ENCODE measurements around the gene ATMIN. TPM values are rescaled to one million over a fixed set of nuclear protein-coding genes. Genes with fewer than 3 reads are reported as not detected.

Gene ATMIN
- total and polyA plus RNA-seq, 2 donors from 2014 or later: 18.0 to 31.3 TPM

GRCh38 chr16:81001330-81001729 lies 34.3 kb upstream of the ATMIN start:
- peak overlapping the region in 1 of 3 donors; percentile 24 for H3K4me3 ChIP-seq (ENCODE audit: low read length in 3 of 3)
- FAIRE-seq (no peak), DNase-seq (peak in 1 of 5 donors; percentile 17)
- no peaks in the 10 kb centered on the region for H3K27me3 ChIP-seq (ENCODE audit: control insufficient read depth, insufficient read depth, low read length)
- no peak for TF ChIP-seq CTCF (IDR thresholded peaks at IDR 0.05; ENCODE audit: borderline replicate concordance, extremely low read depth, insufficient read depth)
- no peak overlapping the region for H3K9ac ChIP-seq (ENCODE audit: low read length in 3 of 3)
- no peaks in the 10 kb centered on the region for H3K36me3 ChIP-seq (ENCODE audit: control insufficient read depth in 2 of 3, insufficient read depth in 3 of 3, low read length in 3 of 3)
- intact Hi-C loops (cut with DNase I): no loop called here
- H3K27ac ChIP-seq (ENCODE audit: low read depth in 2 of 2, low read length in 2 of 2): no peak overlapping the region
- H3K4me1 ChIP-seq (ENCODE audit: control insufficient read depth in 2 of 3, insufficient read depth in 2 of 3, low read depth in 1 of 3, low read length in 3 of 3): peaks cover 0 to 11% (median 2%) of the 10 kb centered on the region in 3 donors
- H3K9me3 ChIP-seq (ENCODE audit: control insufficient read depth in 2 of 3, insufficient read depth in 1 of 3, low read length in 3 of 3): no peaks in the 10 kb centered on the region

- Histone ChIP-seq H3K27me3 (ENCODE audit: control insufficient read depth, insufficient read depth, low read length) (no peaks in the 10 kb centered on the region), H3K4me3 (ENCODE audit: low read length in 3 of 3) (no peak overlapping the region), H3K36me3 (ENCODE audit: control insufficient read depth in 2 of 3, insufficient read depth in 3 of 3, low read length in 3 of 3) (no peaks in the 10 kb centered on the region), H3K9me3 (ENCODE audit: control insufficient read depth in 2 of 3, insufficient read depth in 1 of 3, low read length in 3 of 3) (no peaks in the 10 kb centered on the region), H3K4me1 (ENCODE audit: control insufficient read depth in 2 of 3, insufficient read depth in 2 of 3, low read depth in 1 of 3, low read length in 3 of 3) (peaks cover 0 to 12% (median 2%) of the 10 kb centered on the region in 3 donors), H3K27ac (ENCODE audit: low read depth in 2 of 2, low read length in 2 of 2) (no peak overlapping the region), H3K9ac (ENCODE audit: low read length in 3 of 3) (no peak overlapping the region)
- no peak for TF ChIP-seq CTCF (IDR thresholded peaks at IDR 0.05; ENCODE audit: borderline replicate concordance, extremely low read depth, insufficient read depth)
- intact Hi-C loops (cut with DNase I): no loop called here
- FAIRE-seq (no peak), DNase-seq (no peak)
Measured at GRCh38 chr16:81003064-81003463, 32.6 kb upstream of the ATMIN start.

- H3K36me3 ChIP-seq (ENCODE audit: control insufficient read depth in 2 of 3, insufficient read depth in 3 of 3, low read length in 3 of 3): no peaks in the 10 kb centered on the region
- peak overlapping the region in 2 of 3 donors; percentile 17 to 26 for H3K9ac ChIP-seq (ENCODE audit: low read length in 3 of 3)
- FAIRE-seq (no peak), DNase-seq (no peak)
- H3K27me3 ChIP-seq (ENCODE audit: control insufficient read depth, insufficient read depth, low read length): no peaks in the 10 kb centered on the region
- H3K9me3 ChIP-seq (ENCODE audit: control insufficient read depth in 2 of 3, insufficient read depth in 1 of 3, low read length in 3 of 3): no peaks in the 10 kb centered on the region
- intact Hi-C loops (cut with DNase I): no loop called here
- H3K4me1 ChIP-seq (ENCODE audit: control insufficient read depth in 2 of 3, insufficient read depth in 2 of 3, low read depth in 1 of 3, low read length in 3 of 3): peaks cover 0 to 13% (median 2%) of the 10 kb centered on the region in 3 donors
- H3K27ac ChIP-seq (ENCODE audit: low read depth in 2 of 2, low read length in 2 of 2): peak overlapping the region; percentile 25 to 61
- no peak for TF ChIP-seq CTCF (IDR thresholded peaks at IDR 0.05; ENCODE audit: borderline replicate concordance, extremely low read depth, insufficient read depth)
- H3K4me3 ChIP-seq (ENCODE audit: low read length in 3 of 3): peak overlapping the region in 2 of 3 donors; percentile 38 to 58
Measured at GRCh38 chr16:81003610-81004460, 31.8 kb upstream of the ATMIN start.
